OCI-LY1 (cell line): ENCODE data around the gene BRCA2.
A peak's percentile ranks its signal among the peaks of the same experiment; 100 is the strongest.

Experiments
- H2AFZ ChIP-seq: fragments of 200-600 bp; sonication (generic), shearing (Covaris generic); 2 replicates; pipeline ENCODE4 v1.6.0; 2014; ENCODE audit warnings: antibody characterized with exemption, mild to moderate bottlenecking, low read length
- H3F3A ChIP-seq: fragments of 200-600 bp; sonication (generic), shearing (Covaris generic); 2 replicates; pipeline ENCODE4 v1.6.0; 2014; ENCODE audit warnings: mild to moderate bottlenecking, antibody characterized with exemption, low read length, moderate library complexity; ENCODE audit not compliant: insufficient read depth
- H3K27ac ChIP-seq: fragments of 200-600 bp; sonication (generic); 2 replicates; pipeline ENCODE4 v1.5.1; 2014; ENCODE audit warnings: low read length, mixed run types, mild to moderate bottlenecking, low read depth; ENCODE audit not compliant: poor library complexity, severe bottlenecking
- H3K27me3 ChIP-seq: fragments of 200-600 bp; sonication (generic); 2 replicates; pipeline ENCODE4 v1.6.0; 2014; ENCODE audit warnings: antibody characterized with exemption, mild to moderate bottlenecking, low read length, moderate library complexity; ENCODE audit not compliant: insufficient read depth
- H3K36me3 ChIP-seq: fragments of 200-600 bp; sonication (generic); 2 replicates; pipeline ENCODE4 v1.6.1; 2014; ENCODE audit warnings: mild to moderate bottlenecking, antibody characterized with exemption, low read length, moderate library complexity, mixed read lengths; ENCODE audit not compliant: insufficient read depth
- H3K4me1 ChIP-seq: fragments of 200-600 bp; sonication (generic); 2 replicates; pipeline ENCODE4 v1.5.1; 2014; ENCODE audit warnings: mild to moderate bottlenecking, low read length, moderate library complexity; ENCODE audit not compliant: insufficient read depth, severe bottlenecking
- H3K4me2 ChIP-seq: fragments of 200-600 bp; sonication (generic), shearing (Covaris generic); 2 replicates; pipeline ENCODE4 v1.6.1; 2014; ENCODE audit warnings: low read length
- H3K4me3 ChIP-seq: fragments of 200-600 bp; sonication (generic); 2 replicates; pipeline ENCODE4 v1.5.1; 2014; ENCODE audit warnings: low read length, low read depth, mild to moderate bottlenecking, mixed read lengths; ENCODE audit not compliant: poor library complexity, severe bottlenecking
- H3K79me2 ChIP-seq: fragments of 200-600 bp; shearing (Covaris generic); 2 replicates; pipeline ENCODE4 v1.6.1; 2016; ENCODE audit warnings: mixed run types, low read length, mixed read lengths; ENCODE audit not compliant: insufficient read depth
- H3K9ac ChIP-seq: fragments of 200-600 bp; sonication (generic), shearing (Covaris generic); 2 replicates; pipeline ENCODE4 v1.6.1; 2014; ENCODE audit warnings: mild to moderate bottlenecking, low read length, mixed read lengths
- H3K9me2 ChIP-seq: fragments of 200-600 bp; sonication (generic), shearing (Covaris generic); 2 replicates; pipeline ENCODE4 v1.6.1; 2014; ENCODE audit warnings: low read depth, mild to moderate bottlenecking, low read length, mixed read lengths
- H3K9me3 ChIP-seq: fragments of 200-600 bp; shearing (Covaris generic); 2 replicates; pipeline ENCODE4 v1.6.1; 2014; ENCODE audit warnings: low read length, mixed read lengths
- H4K20me1 ChIP-seq: fragments of 200-600 bp; sonication (generic), shearing (Covaris generic); 2 replicates; pipeline ENCODE4 v1.6.0; 2016; ENCODE audit warnings: mild to moderate bottlenecking, low read length; ENCODE audit not compliant: insufficient read depth
- CTCF ChIP-seq: fragments of 200-600 bp; sonication (generic), shearing (Covaris generic); IDR thresholded peaks from 2 replicates; pipeline ENCODE4 v1.5.1; 2017; ENCODE audit warnings: mild to moderate bottlenecking, antibody characterized with exemption, low read length, moderate library complexity, mixed read lengths
- EZH2 ChIP-seq: fragments of 200-600 bp; sonication (generic), shearing (Covaris generic); IDR thresholded peaks from 2 replicates; pipeline ENCODE4 v1.8.0; 2017; ENCODE audit warnings: borderline replicate concordance, mixed run types, mild to moderate bottlenecking, antibody characterized with exemption, low read length, moderate library complexity, mixed read lengths

BRCA2 gene

GRCh38 chr13:32266130-32266529 lies 49.2 kb upstream of the BRCA2 start:
- H4K20me1 ChIP-seq = no peaks in the 10 kb centered on the region

GRCh38 chr13:32267836-32268439 lies 47.4 kb upstream of the BRCA2 start:
- Histone ChIP-seq H3F3A (no peaks in the 10 kb centered on the region), H3K27ac (no peak overlapping the region), H3K27me3 (no peaks in the 10 kb centered on the region), H3K4me1 (no peaks in the 10 kb centered on the region), H2AFZ (no peak overlapping the region), H3K79me2 (no peaks in the 10 kb centered on the region), H3K36me3 (no peaks in the 10 kb centered on the region), H3K4me2 (no peak overlapping the region), H3K9me3 (no peaks in the 10 kb centered on the region), H3K9me2 (no peaks in the 10 kb centered on the region), H3K9ac (no peak overlapping the region), H3K4me3 (no peak overlapping the region), H4K20me1 (no peaks in the 10 kb centered on the region)
- no peak for TF ChIP-seq EZH2
- TF ChIP-seq CTCF = peak; percentile 68

More at GRCh38 chr13:32266130-32266529, 49.2 kb upstream of the BRCA2 start:
- H3F3A ChIP-seq = no peaks in the 10 kb centered on the region
- H3K79me2 ChIP-seq = no peaks in the 10 kb centered on the region
- no peaks in the 10 kb centered on the region for H3K4me1 ChIP-seq
- no peak overlapping the region for H2AFZ ChIP-seq
- no peaks in the 10 kb centered on the region for H3K36me3 ChIP-seq
- H3K27me3 ChIP-seq = no peaks in the 10 kb centered on the region
- no peak for TF ChIP-seq CTCF
- no peak overlapping the region for H3K9ac ChIP-seq
- no peak overlapping the region for H3K4me2 ChIP-seq
- no peaks in the 10 kb centered on the region for H3K9me3 ChIP-seq
- no peaks in the 10 kb centered on the region for H3K9me2 ChIP-seq
- no peak overlapping the region for H3K4me3 ChIP-seq
- H3K27ac ChIP-seq = no peak overlapping the region

GRCh38 chr13:32272021-32272683 lies 43.2 kb upstream of the BRCA2 start:
- H3K9ac ChIP-seq = no peak overlapping the region
- no peaks in the 10 kb centered on the region for H3K4me1 ChIP-seq
- H4K20me1 ChIP-seq = no peaks in the 10 kb centered on the region
- TF ChIP-seq CTCF (no peak), EZH2 (no peak)
- no peaks in the 10 kb centered on the region for H3K9me2 ChIP-seq
- no peak overlapping the region for H2AFZ ChIP-seq
- no peaks in the 10 kb centered on the region for H3K9me3 ChIP-seq
- no peaks in the 10 kb centered on the region for H3K27me3 ChIP-seq
- no peak overlapping the region for H3K4me3 ChIP-seq
- H3K36me3 ChIP-seq = no peaks in the 10 kb centered on the region
- no peak overlapping the region for H3K4me2 ChIP-seq
- no peaks in the 10 kb centered on the region for H3F3A ChIP-seq
- H3K27ac ChIP-seq = no peak overlapping the region
- no peaks in the 10 kb centered on the region for H3K79me2 ChIP-seq
